ENCODE data around the gene LARP4. TPM values are rescaled to one million over a fixed set of nuclear protein-coding genes. Genes with fewer than 3 reads are reported as not detected.

The LARP4 gene
- total RNA-seq: 18.3 and 20.9 TPM in 2 replicates

GRCh38 chr12:50400638-50401499, at the start of gene LARP4:
LARP4 (plus strand) TSS chr12:50400885; CDS start chr12:50401011, 126 bp downstream.

GRCh38 chr12:50504798-50505674, 104.4 kb downstream of the LARP4 start, which contains the start of gene DIP2B:
DIP2B (plus strand) TSS chr12:50504985; CDS start chr12:50505141, 156 bp downstream.

Other genes with a start within 250 kb of the LARP4 start
- 26.2 and 32.7 TPM in 2 replicates for gene CERS5, start 233.5 kb upstream of the LARP4 start, total RNA-seq
- 253 and 363 TPM in 2 replicates for gene LIMA1, start 117.4 kb upstream of the LARP4 start, total RNA-seq
- gene FAM186A, start 4.3 kb upstream of the LARP4 start, total RNA-seq: not detected in 2 replicates
- 20.8 and 28.1 TPM in 2 replicates for gene DIP2B, start 104.1 kb downstream of the LARP4 start, total RNA-seq

Data from hair follicular keratinocyte (primary cell).